WTC11 (cell line): Measurements from ENCODE around the gene TSHZ1. TPM values are rescaled to one million over a fixed set of nuclear protein-coding genes. Genes with fewer than 3 reads are reported as not detected.

Experiments
- ATAC-seq: fragments of 200-7000 bp; cut with Tn5 transposase; 2 replicates; pipeline ENCODE4 v1.10.0; 2021; ENCODE audit warnings: mild to moderate bottlenecking, moderate library complexity
- CTCF ChIA-PET: fragments of 300-600 bp; sonication (Branson Sonifier 250); formaldehyde crosslinking; loops from one replicate; lab custom pipeline; 2021; ENCODE audit warnings: antibody characterized with exemption; lab: Charles Lee
- POLR2A ChIA-PET: fragments of 350-600 bp; sonication (Branson Sonifier 250); formaldehyde crosslinking; loops from one replicate; lab custom pipeline; 2021; ENCODE audit warnings: antibody characterized with exemption; lab: Charles Lee
- DNase-seq: peaks from one replicate; pipeline ENCODE4 v3.0.0; 2021; ENCODE audit warnings: low spot score
- H3K27ac Mint-ChIP-seq: 2 replicates; pipeline ENCODE4 v1.8.0; 2021; ENCODE audit warnings: mixed read lengths
- H3K27me3 Mint-ChIP-seq: 2 replicates; pipeline ENCODE4 v1.8.0; 2021; ENCODE audit warnings: low read depth, mild to moderate bottlenecking, moderate library complexity, mixed read lengths
- H3K36me3 Mint-ChIP-seq: 2 replicates; pipeline ENCODE4 v1.8.0; 2021; ENCODE audit warnings: mixed read lengths
- H3K4me1 Mint-ChIP-seq: 2 replicates; pipeline ENCODE4 v1.8.0; 2022; ENCODE audit warnings: mixed read lengths
- H3K4me3 Mint-ChIP-seq: 2 replicates; pipeline ENCODE4 v1.8.0; 2021; ENCODE audit warnings: mild to moderate bottlenecking, moderate library complexity, mixed read lengths
- H3K9me3 Mint-ChIP-seq: 2 replicates; pipeline ENCODE4 v1.8.0; 2021; ENCODE audit warnings: mixed read lengths
- CBFB ChIP-seq: sonication (generic); formaldehyde crosslinking; IDR thresholded peaks from 2 replicates; pipeline ENCODE4 v1.8.1; 2022; ENCODE audit warnings: mild to moderate bottlenecking, low read depth, missing genetic modification reagents
- CREM ChIP-seq: sonication (generic); formaldehyde crosslinking; IDR thresholded peaks from 2 replicates; pipeline ENCODE4 v1.8.1; 2022; ENCODE audit warnings: mild to moderate bottlenecking, missing genetic modification reagents, moderate library complexity
- CTCF ChIP-seq: fragments of 200-600 bp; IDR thresholded peaks from 2 replicates; pipeline ENCODE4 v1.8.0; 2022; ENCODE audit warnings: antibody characterized with exemption
- E2F4 ChIP-seq: sonication (generic); formaldehyde crosslinking; IDR thresholded peaks from 2 replicates; pipeline ENCODE4 v1.8.1; 2022; ENCODE audit warnings: low read depth, mild to moderate bottlenecking, moderate library complexity, missing genetic modification reagents, borderline replicate concordance
- EMX1 ChIP-seq: fragments of 250-450 bp; sonication (Bioruptor Pico); IDR thresholded peaks from 2 replicates; pipeline ENCODE4 v1.8.0; 2021; ENCODE audit warnings: mild to moderate bottlenecking
- FOXJ3 ChIP-seq: sonication (generic); formaldehyde crosslinking; IDR thresholded peaks from 2 replicates; pipeline ENCODE4 v1.9.0; 2021; ENCODE audit warnings: missing genetic modification reagents, mild to moderate bottlenecking, borderline replicate concordance
- FOXP1 ChIP-seq: sonication (generic); formaldehyde crosslinking; IDR thresholded peaks from 2 replicates; pipeline ENCODE4 v1.8.0; 2022; ENCODE audit warnings: missing genetic modification reagents, mild to moderate bottlenecking, moderate library complexity, borderline replicate concordance
- HMGA2 ChIP-seq: fragments of 250-450 bp; sonication (Bioruptor Pico); IDR thresholded peaks from 2 replicates; pipeline ENCODE4 v1.4.0; 2021; ENCODE audit warnings: mild to moderate bottlenecking, moderate library complexity
- IRF2 ChIP-seq: sonication (generic); formaldehyde crosslinking; IDR thresholded peaks from 2 replicates; pipeline ENCODE4 v1.8.0; 2022; ENCODE audit warnings: low read depth, missing genetic modification reagents, borderline replicate concordance
- KAT7 ChIP-seq: sonication (generic); formaldehyde crosslinking; IDR thresholded peaks from 2 replicates; pipeline ENCODE4 v1.8.1; 2023; ENCODE audit warnings: missing genetic modification reagents, mild to moderate bottlenecking, borderline replicate concordance
- MYBL2 ChIP-seq: sonication (generic); formaldehyde crosslinking; IDR thresholded peaks from 2 replicates; pipeline ENCODE4 v1.8.1; 2023; ENCODE audit warnings: mild to moderate bottlenecking, moderate library complexity, missing genetic modification reagents
- NR2C2 ChIP-seq: sonication (generic); formaldehyde crosslinking; IDR thresholded peaks from 2 replicates; pipeline ENCODE4 v1.8.0; 2022; ENCODE audit warnings: mild to moderate bottlenecking, missing genetic modification reagents
- TCF7 ChIP-seq: sonication (generic); formaldehyde crosslinking; IDR thresholded peaks from 2 replicates; pipeline ENCODE4 v1.8.0; 2022; ENCODE audit warnings: mild to moderate bottlenecking, low read depth, missing genetic modification reagents, moderate library complexity
- TP53 ChIP-seq: sonication (generic); formaldehyde crosslinking; IDR thresholded peaks from 2 replicates; pipeline ENCODE4 v1.8.1; 2023; ENCODE audit warnings: mild to moderate bottlenecking, missing genetic modification reagents
- ZNF232 ChIP-seq: sonication (generic); formaldehyde crosslinking; IDR thresholded peaks from 2 replicates; pipeline ENCODE4 v1.8.0; 2022; ENCODE audit warnings: mild to moderate bottlenecking, missing genetic modification reagents
- ZNF263 ChIP-seq: sonication (generic); formaldehyde crosslinking; IDR thresholded peaks from 2 replicates; pipeline ENCODE4 v1.8.1; 2022; ENCODE audit warnings: low read depth, mild to moderate bottlenecking, moderate library complexity, missing genetic modification reagents
- ZNF317 ChIP-seq: sonication (generic); formaldehyde crosslinking; IDR thresholded peaks from 2 replicates; pipeline ENCODE4 v1.8.1; 2023; ENCODE audit warnings: low read depth, mild to moderate bottlenecking, moderate library complexity, missing genetic modification reagents, borderline replicate concordance
- ZNF423 ChIP-seq: fragments of 250-450 bp; sonication (Bioruptor Pico); IDR thresholded peaks from 2 replicates; pipeline ENCODE4 v2.1.2; 2022; ENCODE audit warnings: mild to moderate bottlenecking, moderate library complexity
- ZNF671 ChIP-seq: fragments of 250-450 bp; sonication (Bioruptor Pico); IDR thresholded peaks from 2 replicates; pipeline ENCODE4 v1.8.0; 2021; ENCODE audit warnings: mild to moderate bottlenecking
- total RNA-seq: library from RNA; stranded (reverse); gene quantifications from 3 replicates; pipeline ENCODE4 v1.2.3, GENCODE V29; 2021
- TF ChIP-seq, protein P1 (sequence below): sonication (generic); formaldehyde crosslinking; conservative IDR thresholded peaks from 2 replicates; pipeline ENCODE4 v1.8.1; 2022; ENCODE audit warnings: mild to moderate bottlenecking, missing genetic modification reagents
- TF ChIP-seq, protein P2 (sequence below): fragments of 250-450 bp; sonication (Bioruptor Pico); IDR thresholded peaks from 2 replicates; pipeline ENCODE4 v1.9.0; 2021; ENCODE audit warnings: mild to moderate bottlenecking
- TF ChIP-seq, protein P3 (sequence below): fragments of 250-450 bp; sonication (Bioruptor Pico); conservative IDR thresholded peaks from 2 replicates; pipeline ENCODE4 v1.9.0; 2021; ENCODE audit warnings: mild to moderate bottlenecking

Gene TSHZ1
- total RNA-seq, 1 experiment from 2014 or later: 2.9 TPM

DNA sequence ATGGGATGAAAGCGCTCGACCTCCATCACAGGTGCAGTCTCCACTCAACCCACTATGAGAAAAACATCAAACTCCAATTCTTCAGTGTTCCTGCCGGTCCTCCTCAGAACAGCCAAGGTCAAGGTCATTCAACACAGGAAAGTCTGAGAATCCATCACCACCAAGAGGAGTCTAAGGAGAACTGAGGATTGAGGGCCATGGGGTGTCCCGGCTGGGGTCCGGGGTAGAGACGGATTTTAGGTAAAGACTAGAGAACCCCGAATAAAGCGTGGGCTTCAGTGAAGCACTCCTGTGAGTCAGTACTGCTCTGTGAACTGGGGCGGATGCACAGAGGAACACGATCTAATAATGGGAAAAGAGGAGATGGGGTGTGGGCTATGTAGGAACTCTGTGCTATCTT lies 43.5 kb upstream of the TSHZ1 start:
- H3K4me1 Mint-ChIP-seq: peaks cover 6% of the 10 kb centered on the region
- no peak overlapping the region for H3K4me3 Mint-ChIP-seq
- no peak for DNase-seq
- no peak for ATAC-seq
- no peak overlapping the region for H3K27ac Mint-ChIP-seq
- H3K36me3 Mint-ChIP-seq: no peaks in the 10 kb centered on the region
- ChIA-PET POLR2A (no interaction called here), CTCF (no interaction called here)
- no peak for TF ChIP-seq ZNF317
- no peaks in the 10 kb centered on the region for H3K9me3 Mint-ChIP-seq
- H3K27me3 Mint-ChIP-seq: no peaks in the 10 kb centered on the region

GRCh38 chr18:75167759-75168618 lies 42.6 kb upstream of the TSHZ1 start:
- H3K36me3 Mint-ChIP-seq: no peaks in the 10 kb centered on the region
- no peak overlapping the region for H3K27ac Mint-ChIP-seq
- H3K9me3 Mint-ChIP-seq: no peaks in the 10 kb centered on the region
- POLR2A ChIA-PET: no interaction called here
- no peak overlapping the region for H3K4me3 Mint-ChIP-seq
- H3K4me1 Mint-ChIP-seq: peaks cover 11% of the 10 kb centered on the region
- CTCF ChIA-PET: no interaction called here
- H3K27me3 Mint-ChIP-seq: no peaks in the 10 kb centered on the region
- DNase-seq: no peak
- no peak for ATAC-seq
- TF ChIP-seq KAT7 (no peak), E2F4 (CRISPR knock-in tag) (no peak), ZNF671 (CRISPR knock-in tag) (no peak), CREM (CRISPR knock-in tag) (no peak), MYBL2 (CRISPR knock-in tag) (no peak), NR2C2 (CRISPR knock-in tag) (no peak), TCF7 (no peak), EMX1 (no peak), ZNF317 (no peak), HMGA2 (no peak), IRF2 (CRISPR knock-in tag) (no peak), ZNF263 (CRISPR knock-in tag) (no peak), FOXP1 (CRISPR knock-in tag) (no peak)
- TF ChIP-seq, protein P1, sequence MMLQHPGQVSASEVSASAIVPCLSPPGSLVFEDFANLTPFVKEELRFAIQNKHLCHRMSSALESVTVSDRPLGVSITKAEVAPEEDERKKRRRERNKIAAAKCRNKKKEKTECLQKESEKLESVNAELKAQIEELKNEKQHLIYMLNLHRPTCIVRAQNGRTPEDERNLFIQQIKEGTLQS (CRISPR knock-in tag): no peak
- TF ChIP-seq, protein P2, sequence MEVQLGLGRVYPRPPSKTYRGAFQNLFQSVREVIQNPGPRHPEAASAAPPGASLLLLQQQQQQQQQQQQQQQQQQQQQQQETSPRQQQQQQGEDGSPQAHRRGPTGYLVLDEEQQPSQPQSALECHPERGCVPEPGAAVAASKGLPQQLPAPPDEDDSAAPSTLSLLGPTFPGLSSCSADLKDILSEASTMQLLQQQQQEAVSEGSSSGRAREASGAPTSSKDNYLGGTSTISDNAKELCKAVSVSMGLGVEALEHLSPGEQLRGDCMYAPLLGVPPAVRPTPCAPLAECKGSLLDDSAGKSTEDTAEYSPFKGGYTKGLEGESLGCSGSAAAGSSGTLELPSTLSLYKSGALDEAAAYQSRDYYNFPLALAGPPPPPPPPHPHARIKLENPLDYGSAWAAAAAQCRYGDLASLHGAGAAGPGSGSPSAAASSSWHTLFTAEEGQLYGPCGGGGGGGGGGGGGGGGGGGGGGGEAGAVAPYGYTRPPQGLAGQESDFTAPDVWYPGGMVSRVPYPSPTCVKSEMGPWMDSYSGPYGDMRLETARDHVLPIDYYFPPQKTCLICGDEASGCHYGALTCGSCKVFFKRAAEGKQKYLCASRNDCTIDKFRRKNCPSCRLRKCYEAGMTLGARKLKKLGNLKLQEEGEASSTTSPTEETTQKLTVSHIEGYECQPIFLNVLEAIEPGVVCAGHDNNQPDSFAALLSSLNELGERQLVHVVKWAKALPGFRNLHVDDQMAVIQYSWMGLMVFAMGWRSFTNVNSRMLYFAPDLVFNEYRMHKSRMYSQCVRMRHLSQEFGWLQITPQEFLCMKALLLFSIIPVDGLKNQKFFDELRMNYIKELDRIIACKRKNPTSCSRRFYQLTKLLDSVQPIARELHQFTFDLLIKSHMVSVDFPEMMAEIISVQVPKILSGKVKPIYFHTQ: no peak
- TF ChIP-seq, protein P3, sequence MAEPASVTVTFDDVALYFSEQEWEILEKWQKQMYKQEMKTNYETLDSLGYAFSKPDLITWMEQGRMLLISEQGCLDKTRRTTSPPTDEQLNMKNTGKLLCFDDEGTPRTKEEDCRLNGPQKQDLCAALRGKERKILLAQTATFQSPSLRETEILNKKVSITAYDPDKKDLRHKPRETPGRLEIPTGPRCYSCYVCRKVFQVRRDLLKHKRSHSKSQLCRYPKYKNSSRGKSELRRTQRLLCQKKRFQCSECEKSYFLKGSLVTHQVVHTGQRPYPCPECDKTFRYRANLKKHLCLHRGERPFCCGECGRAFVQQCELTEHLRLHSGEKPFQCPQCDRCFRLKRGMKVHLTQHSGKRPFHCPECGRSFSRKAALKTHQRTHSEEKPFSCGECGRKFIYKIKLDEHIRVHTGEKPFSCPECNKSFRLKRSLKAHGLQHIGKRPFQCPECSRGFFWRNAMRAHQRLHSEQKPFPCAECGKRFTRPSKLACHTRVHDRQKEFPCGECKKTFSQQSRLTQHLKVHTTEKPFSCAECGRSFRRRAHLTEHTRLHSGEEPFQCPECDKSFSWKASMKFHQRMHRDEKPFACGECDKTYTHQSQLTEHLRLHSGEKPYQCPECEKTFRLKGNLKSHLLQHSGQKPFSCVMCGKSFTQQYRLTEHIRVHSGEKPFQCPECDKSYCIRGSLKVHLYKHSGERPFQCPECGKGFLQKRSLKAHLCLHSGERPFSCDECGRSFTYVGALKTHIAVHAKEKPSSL (CRISPR knock-in tag): no peak

- Mint-ChIP-seq H3K36me3 (no peaks in the 10 kb centered on the region), H3K27ac (no peak overlapping the region), H3K9me3 (no peaks in the 10 kb centered on the region), H3K4me1 (peaks cover 16% of the 10 kb centered on the region), H3K4me3 (no peak overlapping the region), H3K27me3 (no peaks in the 10 kb centered on the region)
- ChIA-PET CTCF (no interaction called here), POLR2A (no interaction called here)
- DNase-seq: no peak
- no peak for ATAC-seq
- TF ChIP-seq IRF2 (CRISPR knock-in tag): no peak
- no peak for TF ChIP-seq TP53 (CRISPR knock-in tag)
- no peak for TF ChIP-seq ZNF423 (CRISPR knock-in tag)
- no peak for TF ChIP-seq FOXJ3 (CRISPR knock-in tag)
- no peak for TF ChIP-seq CTCF
- TF ChIP-seq, protein P3 (CRISPR knock-in tag): no peak
- no peak for TF ChIP-seq CBFB (CRISPR knock-in tag)
- TF ChIP-seq ZNF232 (CRISPR knock-in tag): no peak
These were observed 42.0 kb upstream of the TSHZ1 start for GRCh38 chr18:75168619-75169018.
